Upper lobe of right lung (tissue), 1 donor: ENCODE measurements around the gene TNRC6C. TPM values are rescaled to one million over a fixed set of nuclear protein-coding genes. Genes with fewer than 3 reads are reported as not detected.

Experiments
- ATAC-seq: fragments of 200-7000 bp; cut with Tn5 transposase; one replicate; pipeline ENCODE4 v1.9.1; 2020; ENCODE audit warnings: mild to moderate bottlenecking, moderate library complexity
- DNase-seq: peaks from one replicate; pipeline ENCODE4 v3.0.0-alpha.2; 2020
- H3K27ac ChIP-seq: fragments of 200-600 bp; one replicate; pipeline ENCODE4 v1.8.0; 2022
- H3K27me3 ChIP-seq: fragments of 200-600 bp; one replicate; pipeline ENCODE4 v1.8.0; 2022; ENCODE audit warnings: mild to moderate bottlenecking
- H3K36me3 ChIP-seq: fragments of 200-600 bp; one replicate; pipeline ENCODE4 v1.8.0; 2022
- H3K4me1 ChIP-seq: fragments of 200-600 bp; one replicate; pipeline ENCODE4 v1.8.0; 2022
- H3K4me3 ChIP-seq: fragments of 200-600 bp; one replicate; pipeline ENCODE4 v1.8.0; 2022; ENCODE audit warnings: mild to moderate bottlenecking
- H3K9me3 ChIP-seq: fragments of 200-600 bp; one replicate; pipeline ENCODE4 v1.8.0; 2022
- CTCF ChIP-seq: fragments of 200-600 bp; IDR thresholded peaks from one replicate; pipeline ENCODE4 v1.8.0; 2022; ENCODE audit warnings: antibody characterized with exemption
- intact Hi-C: fragments of 100-400 bp; cut with DNase I; formaldehyde crosslinking; loops from one replicate; pipeline ENCODE4 v1.11.0; 2022
- total RNA-seq: library from RNA; stranded (reverse); fragmentation: NEBNext Ultra II Directional; extraction: Animal tissue kit (Norgen Biotek cat#: 25700); gene quantifications from one replicate; pipeline ENCODE4 v1.2.1, GENCODE V29; 2021
- donor health status: DM: no; HTN: yes; CAD: no; lungs with severe emphysema.

TNRC6C gene
- total RNA-seq, 1 donor from 2014 or later: 21.7 TPM

- H3K36me3 ChIP-seq: peaks cover 16% of the 10 kb centered on the region
- no peak overlapping the region for H3K27ac ChIP-seq
- no peaks in the 10 kb centered on the region for H3K27me3 ChIP-seq
- no peak for DNase-seq
- no peak for TF ChIP-seq CTCF
- peaks cover 22% of the 10 kb centered on the region for H3K4me1 ChIP-seq
- no peak overlapping the region for H3K4me3 ChIP-seq
- H3K9me3 ChIP-seq: no peaks in the 10 kb centered on the region
- intact Hi-C loops: no loop called here
- no peak for ATAC-seq
These were observed 43.7 kb downstream of the TNRC6C start for GRCh38 chr17:78002166-78002565.

- Histone ChIP-seq H3K27ac (no peak overlapping the region), H3K27me3 (no peaks in the 10 kb centered on the region), H3K4me1 (peaks cover 11% of the 10 kb centered on the region), H3K9me3 (no peaks in the 10 kb centered on the region), H3K36me3 (peaks cover 24% of the 10 kb centered on the region), H3K4me3 (no peak overlapping the region)
- TF ChIP-seq CTCF: no peak
- intact Hi-C loops: no loop called here
- DNase-seq (no peak), ATAC-seq (no peak)
These were observed 47.1 kb downstream of the TNRC6C start for GRCh38 chr17:78005452-78006171.

- ATAC-seq: no peak
- H3K9me3 ChIP-seq: no peaks in the 10 kb centered on the region
- H3K4me3 ChIP-seq: no peak overlapping the region
- no peak for DNase-seq
- intact Hi-C loops: no loop called here
- no peaks in the 10 kb centered on the region for H3K27me3 ChIP-seq
- H3K36me3 ChIP-seq: peaks cover 30% of the 10 kb centered on the region
- TF ChIP-seq CTCF: no peak
- peaks cover 4% of the 10 kb centered on the region for H3K4me1 ChIP-seq
- H3K27ac ChIP-seq: no peak overlapping the region
These were observed 47.8 kb downstream of the TNRC6C start for GRCh38 chr17:78006338-78006737.

- no peak for DNase-seq
- no peak overlapping the region for H3K27ac ChIP-seq
- no peak for ATAC-seq
- no peaks in the 10 kb centered on the region for H3K9me3 ChIP-seq
- no peaks in the 10 kb centered on the region for H3K4me1 ChIP-seq
- H3K27me3 ChIP-seq: no peaks in the 10 kb centered on the region
- no peak for TF ChIP-seq CTCF
- H3K4me3 ChIP-seq: no peak overlapping the region
- intact Hi-C loops: no loop called here
- H3K36me3 ChIP-seq: peaks cover 42% of the 10 kb centered on the region
These were observed 49.1 kb downstream of the TNRC6C start for GRCh38 chr17:78007647-78008046.

GRCh38 chr17:78010759-78011158 lies 52.3 kb downstream of the TNRC6C start:
- H3K27me3 ChIP-seq: no peaks in the 10 kb centered on the region
- intact Hi-C loops: no loop called here
- H3K36me3 ChIP-seq: peaks cover 30% of the 10 kb centered on the region
- TF ChIP-seq CTCF: no peak
- no peak overlapping the region for H3K4me3 ChIP-seq
- H3K9me3 ChIP-seq: no peaks in the 10 kb centered on the region
- no peak overlapping the region for H3K27ac ChIP-seq
- DNase-seq (no peak), ATAC-seq (no peak)
- no peaks in the 10 kb centered on the region for H3K4me1 ChIP-seq

- intact Hi-C loops: no loop called here
- H3K4me1 ChIP-seq: no peaks in the 10 kb centered on the region
- no peak for ATAC-seq
- peaks cover 28% of the 10 kb centered on the region for H3K36me3 ChIP-seq
- no peak overlapping the region for H3K27ac ChIP-seq
- H3K27me3 ChIP-seq: no peaks in the 10 kb centered on the region
- H3K9me3 ChIP-seq: no peaks in the 10 kb centered on the region
- TF ChIP-seq CTCF: no peak
- H3K4me3 ChIP-seq: no peak overlapping the region
- DNase-seq: no peak
These were observed 53.9 kb downstream of the TNRC6C start for GRCh38 chr17:78012428-78012827.
